Fibroblast of upper back skin (primary cell): ENCODE measurements around the gene GADD45GIP1.

Experiments
- DNase-seq: peaks from one replicate; pipeline ENCODE4 v3.0.0-alpha.2; 2013

Gene GADD45GIP1

GRCh38 chr19:12956446-12957388 lies at the start of gene GADD45GIP1:
TSS of gene GADD45GIP1 (minus strand) at chr19:12957223. CDS start at chr19:12957212, 11 bp downstream.
- peak; percentile 77 for DNase-seq

GRCh38 chr19:13005861-13006370 lies 48.9 kb upstream of the GADD45GIP1 start:
- DNase-seq, result no peak

- no peak for DNase-seq
Observed at GRCh38 chr19:13005253-13005652, 48.2 kb upstream of the GADD45GIP1 start.

- DNase-seq, result no peak
Observed at GRCh38 chr19:13004273-13004672, 47.2 kb upstream of the GADD45GIP1 start.

GRCh38 chr19:13003081-13003480 lies 46.1 kb upstream of the GADD45GIP1 start:
- no peak for DNase-seq

GRCh38 chr19:13002166-13002898 lies 45.3 kb upstream of the GADD45GIP1 start:
- peak; percentile 51 for DNase-seq

GRCh38 chr19:13001502-13002165 lies 44.6 kb upstream of the GADD45GIP1 start:
- DNase-seq, result no peak

- DNase-seq, result no peak
Observed at GRCh38 chr19:13001166-13001501, 44.1 kb upstream of the GADD45GIP1 start.

- no peak for DNase-seq
Observed at GRCh38 chr19:12997967-12998940, 41.2 kb upstream of the GADD45GIP1 start.

GRCh38 chr19:12997179-12997966 lies 40.4 kb upstream of the GADD45GIP1 start:
- no peak for DNase-seq

- DNase-seq, result no peak
Observed at GRCh38 chr19:12996406-12997094, 39.5 kb upstream of the GADD45GIP1 start.

GRCh38 chr19:12995596-12996405 lies 38.8 kb upstream of the GADD45GIP1 start:
- DNase-seq, result no peak

- peak; percentile 70 for DNase-seq
Observed at GRCh38 chr19:12994701-12995595, 37.9 kb upstream of the GADD45GIP1 start, which contains the start of gene NFIX. TSS of gene NFIX (plus strand) at chr19:12995475. CDS start at chr19:12995838, 363 bp downstream.

GRCh38 chr19:12993562-12993961 lies 36.5 kb upstream of the GADD45GIP1 start:
- DNase-seq, result no peak

GRCh38 chr19:12992729-12993128 lies 35.7 kb upstream of the GADD45GIP1 start:
- no peak for DNase-seq

GRCh38 chr19:12991296-12991695 lies 34.3 kb upstream of the GADD45GIP1 start:
- no peak for DNase-seq

GRCh38 chr19:12990853-12991252 lies 33.8 kb upstream of the GADD45GIP1 start:
- DNase-seq, result no peak

- no peak for DNase-seq
Observed at GRCh38 chr19:12990431-12990830, 33.4 kb upstream of the GADD45GIP1 start.
